MM.1S (cell line): Measurements from ENCODE around the gene FOXP1.

Experiments
- CTCF ChIP-seq: fragments of 300-600 bp; sonication (generic); IDR thresholded peaks from 2 replicates; pipeline ENCODE4 v1.5.1; 2016; ENCODE audit warnings: antibody characterized with exemption, low read length, mixed read lengths
- EZH2 ChIP-seq: fragments of 300-600 bp; sonication (generic); optimal IDR thresholded peaks from 2 replicates; pipeline ENCODE3; 2017; ENCODE audit warnings: low read depth, mild to moderate bottlenecking, antibody characterized with exemption, low read length, mixed read lengths

- TF ChIP-seq CTCF (no peak), EZH2 (no peak)
These were observed 267.3 kb downstream of the FOXP1 start for GRCh38 chr3:71316066-71316777.
